DND-41 (cell line): Measurements from ENCODE around the gene IQSEC1.

Source experiments
- ATAC-seq: fragments of 200-7000 bp; cut with Tn5 transposase; 3 replicates; pipeline ENCODE4 v1.9.1; 2021; ENCODE audit warnings: low read depth; ENCODE audit not compliant: insufficient read depth
- DNase-seq: peaks from one replicate; pipeline ENCODE4 v3.0.0-alpha.2; 2020
- H2AFZ ChIP-seq: 2 replicates; pipeline ENCODE4 v1.6.0; 2012; ENCODE audit warnings: low read depth, low read length
- H3K27ac ChIP-seq: 2 replicates; pipeline ENCODE4 v1.5.1; 2012; ENCODE audit warnings: low read length, inconsistent platforms
- H3K27me3 ChIP-seq: fragments of 200-600 bp; sonication (generic); 2 replicates; pipeline ENCODE4 v1.6.0; 2012; ENCODE audit warnings: low read length, mild to moderate bottlenecking, inconsistent platforms; ENCODE audit not compliant: insufficient read depth, poor library complexity
- H3K36me3 ChIP-seq: 2 replicates; pipeline ENCODE4 v1.5.1; 2012; ENCODE audit warnings: low read length, inconsistent platforms; ENCODE audit not compliant: insufficient read depth
- H3K4me1 ChIP-seq: 2 replicates; pipeline ENCODE4 v1.5.1; 2012; ENCODE audit warnings: mild to moderate bottlenecking, low read length; ENCODE audit not compliant: insufficient read depth
- H3K4me2 ChIP-seq: 2 replicates; pipeline ENCODE4 v1.6.0; 2012; ENCODE audit warnings: mild to moderate bottlenecking, moderate library complexity, low read length, inconsistent platforms; ENCODE audit not compliant: insufficient read depth
- H3K4me3 ChIP-seq, 2 experiments: fragments of 200-600 bp in 1 of 2; shearing (Covaris generic) in 1 of 2; 2 replicates each; pipeline ENCODE4 v1.5.1; 2012 to 2016; ENCODE audit warnings: inconsistent platforms in 2 of 2, low read length in 2 of 2, mild to moderate bottlenecking in 2 of 2, low read depth in 1 of 2, moderate library complexity in 1 of 2
- H3K79me2 ChIP-seq: 2 replicates; pipeline ENCODE4 v1.6.0; 2012; ENCODE audit warnings: low read length, inconsistent platforms; ENCODE audit not compliant: insufficient read depth
- H3K9ac ChIP-seq: 2 replicates; pipeline ENCODE4 v1.6.0; 2012; ENCODE audit warnings: low read depth, mild to moderate bottlenecking, inconsistent platforms, low read length, moderate library complexity
- H3K9me3 ChIP-seq: 2 replicates; pipeline ENCODE4 v1.5.1; 2012; ENCODE audit warnings: low read length, moderate library complexity, mild to moderate bottlenecking, inconsistent platforms; ENCODE audit not compliant: insufficient read depth, severe bottlenecking
- H4K20me1 ChIP-seq: 2 replicates; pipeline ENCODE4 v1.6.0; 2012; ENCODE audit warnings: low read length; ENCODE audit not compliant: insufficient read depth
- CTCF ChIP-seq: IDR thresholded peaks from 2 replicates; pipeline ENCODE4 v1.5.1; 2012; ENCODE audit warnings: borderline replicate concordance, low read length, moderate library complexity, mild to moderate bottlenecking; ENCODE audit not compliant: poor library complexity, severe bottlenecking; ENCODE audit errors: extremely low read depth
- EZH2 ChIP-seq: IDR thresholded peaks from 3 replicates; pipeline ENCODE4 v1.6.1; 2012; ENCODE audit warnings: borderline replicate concordance, low read depth, mild to moderate bottlenecking, moderate library complexity, low read length, inconsistent platforms; ENCODE audit not compliant: severe bottlenecking

IQSEC1 gene

DNA sequence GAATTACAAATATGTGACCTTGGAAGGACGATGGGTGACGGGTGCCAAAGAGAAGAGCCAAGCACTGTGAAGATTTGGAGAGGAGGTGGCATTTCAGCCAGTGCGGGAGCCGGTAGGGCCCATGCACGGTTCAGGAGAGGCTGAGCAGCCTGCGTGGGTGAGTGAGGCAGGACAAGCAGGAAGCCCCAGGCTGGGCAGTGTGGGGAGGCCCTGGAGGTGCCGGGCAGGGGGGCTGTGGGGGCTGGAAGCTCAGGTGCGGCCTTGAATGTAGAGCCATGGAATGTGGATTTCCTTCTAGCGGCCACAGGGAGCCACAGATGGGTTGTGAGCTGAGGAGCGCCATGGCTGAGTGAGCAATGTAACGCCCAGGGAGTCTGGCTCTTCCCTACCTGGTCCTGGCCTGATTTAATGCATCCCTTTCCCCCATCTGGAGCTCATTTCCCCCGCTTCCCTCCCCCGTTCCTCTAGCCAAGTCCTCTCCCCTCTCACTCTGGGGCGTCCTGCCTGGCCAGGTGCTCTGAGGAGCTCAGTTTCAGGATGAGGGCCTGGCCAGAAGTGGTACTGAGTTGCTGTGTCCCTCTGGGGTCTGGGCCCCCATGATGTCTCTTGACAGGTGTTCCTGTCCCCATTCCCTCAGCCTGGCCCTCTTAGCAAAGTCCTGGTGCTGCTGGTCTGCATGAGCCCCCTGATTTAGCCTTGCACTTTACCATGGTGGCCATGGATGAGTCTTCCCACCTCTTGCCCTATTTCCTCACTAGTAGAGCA is 41.8 kb upstream of the IQSEC1 start:
- Histone ChIP-seq H3K27ac (no peak overlapping the region), H3K9me3 (no peaks in the 10 kb centered on the region), H3K4me3 (no peak overlapping the region), H3K79me2 (no peaks in the 10 kb centered on the region), H3K36me3 (no peaks in the 10 kb centered on the region), H3K4me1 (no peaks in the 10 kb centered on the region), H3K4me2 (no peak overlapping the region), H2AFZ (no peak overlapping the region), H4K20me1 (peaks cover 4% of the 10 kb centered on the region; the same call in 1 of the 2 replicates), H3K9ac (no peak overlapping the region), H3K27me3 (no peaks in the 10 kb centered on the region)
- no peak for TF ChIP-seq CTCF
- TF ChIP-seq EZH2: no peak
- no peak for ATAC-seq
- DNase-seq: no peak

- Histone ChIP-seq H3K4me3 (no peak overlapping the region), H3K9me3 (no peaks in the 10 kb centered on the region), H3K27ac (no peak overlapping the region), H3K79me2 (no peaks in the 10 kb centered on the region), H3K4me2 (no peak overlapping the region), H3K36me3 (no peaks in the 10 kb centered on the region), H3K9ac (no peak overlapping the region), H4K20me1 (peaks cover 4% of the 10 kb centered on the region; the same call in 1 of the 2 replicates), H3K27me3 (no peaks in the 10 kb centered on the region), H2AFZ (no peak overlapping the region), H3K4me1 (no peaks in the 10 kb centered on the region)
- DNase-seq (no peak), ATAC-seq (no peak)
- TF ChIP-seq CTCF: peak; percentile 33
- TF ChIP-seq EZH2: no peak
Measured at GRCh38 chr3:13113346-13114330, 40.4 kb upstream of the IQSEC1 start.

GRCh38 chr3:13112521-13113345 is 39.5 kb upstream of the IQSEC1 start:
- H3K27ac ChIP-seq: no peak overlapping the region
- TF ChIP-seq EZH2 (no peak), CTCF (no peak)
- peaks cover 4% of the 10 kb centered on the region; the same call in 1 of the 2 replicates for H4K20me1 ChIP-seq
- no peak overlapping the region for H2AFZ ChIP-seq
- DNase-seq (no peak), ATAC-seq (no peak)
- no peaks in the 10 kb centered on the region for H3K4me1 ChIP-seq
- H3K9me3 ChIP-seq: no peaks in the 10 kb centered on the region
- no peaks in the 10 kb centered on the region for H3K79me2 ChIP-seq
- no peak overlapping the region for H3K9ac ChIP-seq
- no peak overlapping the region for H3K4me3 ChIP-seq
- no peaks in the 10 kb centered on the region for H3K27me3 ChIP-seq
- no peak overlapping the region for H3K4me2 ChIP-seq
- no peaks in the 10 kb centered on the region for H3K36me3 ChIP-seq
